Measurements from ENCODE around the gene GYPC. TPM values are rescaled to one million over a fixed set of nuclear protein-coding genes. Genes with fewer than 3 reads are reported as not detected.

GYPC gene
- 201 and 207 TPM in 2 replicates for total RNA-seq

GRCh38 chr2:126655500-126656430 is at the start of gene GYPC:
Gene GYPC, plus strand, starts transcription at chr2:126656158. Its CDS starts 106 bp downstream, at chr2:126656264.

Small RNA genes within 50 kb of the gene (small RNA-seq; reads per million reads assigned to genes)
- gene RNU6-675P, result not detected

Other genes starting within 250 kb of the GYPC start
- not detected in 2 replicates for gene TEX51, start 242.7 kb downstream of the GYPC start, total RNA-seq

All from placental epithelial cell (primary cell).